Measurements from ENCODE around the gene STX10.

Gene STX10

DNA sequence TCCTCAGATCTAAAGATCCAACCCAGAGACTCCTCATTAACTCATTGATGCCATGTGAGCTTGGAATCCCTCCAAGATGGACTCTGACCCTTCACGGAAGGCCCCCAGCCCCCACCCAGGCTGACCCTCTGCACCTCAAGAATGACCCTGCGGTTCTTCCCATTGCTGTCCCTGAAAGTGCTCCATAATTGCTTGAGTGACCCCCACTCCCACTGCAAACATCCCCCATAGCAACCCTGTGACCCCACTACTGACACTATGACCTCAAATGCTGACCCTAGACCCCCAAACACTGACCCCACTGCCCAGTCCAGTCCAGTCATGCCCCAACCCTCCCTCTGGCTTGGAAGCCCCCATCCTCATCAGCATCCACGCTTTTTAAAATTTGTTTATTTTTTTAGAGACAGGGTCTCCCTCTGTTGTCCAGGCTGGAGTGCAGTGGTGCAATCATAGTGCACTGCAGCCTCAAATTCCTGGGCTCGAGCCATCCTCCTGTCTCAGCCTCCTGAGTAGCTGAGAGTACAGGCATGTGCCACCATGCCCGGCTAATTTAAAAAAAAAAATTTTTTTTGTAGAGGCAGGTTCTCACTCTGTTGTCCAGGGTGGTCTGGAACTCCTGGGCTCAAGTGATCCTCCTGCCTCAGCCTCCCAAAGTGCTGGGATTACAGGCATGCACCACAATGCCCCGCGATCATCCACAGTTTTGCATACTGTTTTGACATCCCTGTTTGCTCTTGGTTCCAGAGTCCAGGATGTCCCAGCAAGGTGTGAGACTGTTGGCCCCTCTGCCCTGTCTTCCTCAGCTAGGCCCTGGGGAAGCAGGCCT, 48.4 kb downstream of the STX10 start:
- DNase-seq, result no peak

DNA sequence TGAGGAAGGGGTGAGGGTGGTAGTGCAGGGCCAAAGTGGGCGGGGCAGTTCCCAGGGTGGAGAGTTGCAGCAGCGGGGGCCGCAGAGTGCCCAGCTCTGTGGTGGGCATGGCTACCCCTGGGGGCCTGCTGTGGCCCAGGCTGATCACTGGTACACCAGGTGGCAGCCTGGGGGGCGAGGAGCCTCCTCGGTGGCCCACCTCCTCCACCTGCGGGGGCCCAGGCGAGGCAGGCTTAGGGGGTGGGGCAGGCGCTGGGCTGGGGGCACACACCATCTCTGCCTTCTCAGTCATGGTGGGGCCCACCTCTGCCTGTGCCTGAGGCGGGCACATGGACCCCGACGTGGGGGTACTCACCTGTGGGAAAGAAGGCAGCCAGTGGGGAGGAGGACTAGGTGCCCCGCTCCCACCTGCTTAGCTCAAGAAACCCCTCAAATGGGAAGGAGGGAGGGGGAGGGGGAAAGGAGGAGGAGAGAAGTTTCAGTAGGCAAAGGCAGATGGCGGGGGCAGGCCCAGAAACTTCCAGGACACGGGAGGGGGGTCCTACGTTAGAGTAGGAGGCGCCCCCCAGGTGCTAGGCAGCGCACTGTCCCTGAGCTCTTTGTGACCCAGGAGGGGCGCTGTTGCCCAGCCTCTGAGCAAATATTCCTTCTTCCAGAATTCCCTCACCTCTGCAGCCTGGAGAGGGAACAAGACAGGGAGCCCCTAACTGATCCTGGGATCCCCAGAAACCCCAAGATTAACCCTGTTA, 49.2 kb downstream of the STX10 start:
- no peak for DNase-seq

DNA sequence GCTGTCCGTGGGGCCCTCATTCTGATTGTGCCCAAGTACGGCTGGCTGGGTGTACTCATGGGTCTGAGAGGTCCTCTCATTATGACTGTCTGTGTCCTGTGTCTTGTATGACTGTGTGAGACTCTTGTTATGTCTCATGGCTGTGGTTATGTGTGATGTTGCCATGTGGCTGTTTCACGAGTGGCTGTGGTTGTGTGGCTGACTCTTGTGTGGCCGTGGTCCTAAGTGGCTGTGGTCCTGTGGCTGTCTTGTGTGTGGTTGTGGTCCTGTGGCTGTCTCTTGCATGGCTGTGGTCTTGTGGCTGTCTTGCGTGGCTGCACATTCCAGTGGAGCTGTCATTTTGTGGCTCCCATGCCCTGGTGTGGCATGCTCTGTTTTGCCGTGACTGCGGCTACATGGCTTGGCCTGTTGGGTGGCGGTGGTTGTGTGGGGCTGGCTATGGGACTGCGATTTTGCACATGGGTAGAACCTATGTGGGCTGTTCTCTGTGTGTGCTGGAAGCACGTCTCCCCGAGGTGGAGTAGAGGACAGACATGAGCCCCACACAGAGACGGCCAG, 50.1 kb downstream of the STX10 start:
- no peak for DNase-seq

GRCh38 chr19:13099073-13099999, 50.8 kb downstream of the STX10 start:
- peak in 6 of 56 donors; percentile 8 to 42 (median 30) for DNase-seq

DNA sequence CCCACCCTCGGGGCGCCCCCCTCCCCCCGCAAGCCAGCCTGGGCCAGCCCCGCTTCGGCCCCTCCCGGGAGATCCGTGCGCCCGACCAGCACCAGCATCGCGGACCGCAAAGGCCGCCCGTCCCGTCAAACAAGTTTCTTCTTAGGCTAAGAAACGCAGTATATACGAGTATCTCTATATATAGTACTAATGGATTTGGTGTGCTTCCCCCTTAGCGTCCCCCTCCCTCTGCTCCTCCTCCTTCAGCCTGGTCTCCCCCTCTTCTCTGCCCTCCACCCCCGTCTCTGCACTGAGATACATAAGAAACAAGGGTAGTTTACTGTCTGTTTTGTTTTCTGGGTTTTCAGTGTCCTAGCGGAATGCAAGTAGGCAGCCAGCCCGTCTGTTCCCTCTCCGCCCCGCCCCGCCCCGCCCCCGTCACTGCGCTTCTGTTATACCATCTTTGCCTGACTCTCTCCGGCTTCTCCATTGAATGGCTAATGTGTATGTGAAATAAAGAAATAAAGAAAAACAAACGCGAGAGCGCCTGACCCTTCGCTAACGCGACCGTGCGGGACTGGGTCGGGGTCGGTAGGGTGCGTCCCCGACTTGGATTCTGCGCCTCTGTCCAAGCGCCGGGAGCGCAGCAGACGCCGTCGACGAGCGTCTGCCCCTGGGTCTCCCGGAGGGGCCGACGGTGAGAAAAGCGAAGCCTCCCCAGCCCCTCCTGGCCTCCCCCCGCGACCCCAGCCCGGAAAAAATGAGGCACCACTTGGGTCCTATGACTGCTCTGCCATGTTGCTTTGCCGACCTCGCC, 51.7 kb downstream of the STX10 start:
- peak in 4 of 56 donors; percentile 18 to 30 (median 20) for DNase-seq

DNA sequence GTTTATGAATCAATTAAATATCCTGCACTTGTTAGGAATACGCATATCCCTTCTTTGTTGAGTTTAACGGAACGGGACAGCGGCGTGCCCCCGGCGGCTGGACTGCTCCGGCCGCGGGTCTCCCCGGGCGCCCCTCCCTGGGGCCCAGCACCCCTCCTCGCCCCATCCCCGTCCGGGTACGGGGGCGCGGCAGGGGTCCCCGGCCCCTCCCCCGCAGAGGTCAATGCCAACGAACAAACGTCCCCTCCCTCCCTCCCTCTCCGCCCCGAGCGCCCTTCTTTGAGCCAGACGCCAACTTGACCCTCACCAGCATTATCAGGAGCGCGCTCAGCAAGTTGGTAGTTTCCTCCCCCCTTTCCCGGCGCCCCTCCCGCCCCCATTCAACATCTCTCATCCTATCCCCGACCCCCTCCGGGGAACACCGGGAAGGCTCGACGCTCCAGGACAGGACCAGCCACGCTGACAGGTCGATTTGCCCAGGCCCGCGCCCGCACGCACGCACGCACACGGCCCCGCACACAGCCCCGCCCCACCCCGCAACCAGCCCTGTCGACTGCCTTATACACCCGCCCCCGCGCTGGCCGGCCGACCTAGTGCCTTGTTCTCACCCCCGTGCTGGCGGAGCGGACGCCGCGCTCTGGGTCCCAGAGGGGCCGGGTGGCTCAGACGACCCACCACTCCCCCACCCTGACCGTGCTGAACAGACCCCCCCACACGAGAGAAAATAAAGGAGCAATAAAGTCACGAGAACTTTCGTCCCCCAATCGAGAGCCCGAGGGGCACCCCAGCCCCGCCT, 52.5 kb downstream of the STX10 start:
- peak in 2 of 56 donors; percentile 30 to 48 for DNase-seq

DNA sequence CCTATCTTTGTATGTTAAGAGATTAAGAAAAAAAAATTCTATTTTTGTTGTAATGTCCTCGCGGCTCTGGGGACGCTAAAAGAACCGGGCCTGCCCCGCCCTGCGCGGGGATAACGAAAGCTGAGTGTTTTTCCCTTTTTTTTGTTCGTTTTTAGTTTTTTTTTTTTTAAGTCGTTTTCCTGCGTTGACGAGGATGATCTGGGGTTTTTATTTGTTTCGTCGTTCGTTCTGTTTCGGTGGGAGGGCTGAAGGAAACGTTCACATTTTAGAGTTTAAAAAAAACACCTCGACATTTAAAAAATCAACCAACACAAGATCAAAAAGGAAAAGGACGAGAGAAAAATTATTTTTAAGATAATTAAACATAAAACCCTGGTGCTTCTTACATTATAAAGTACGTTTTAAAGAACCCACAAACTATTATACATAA, 53.1 kb downstream of the STX10 start:
- DNase-seq, result no peak

DNA sequence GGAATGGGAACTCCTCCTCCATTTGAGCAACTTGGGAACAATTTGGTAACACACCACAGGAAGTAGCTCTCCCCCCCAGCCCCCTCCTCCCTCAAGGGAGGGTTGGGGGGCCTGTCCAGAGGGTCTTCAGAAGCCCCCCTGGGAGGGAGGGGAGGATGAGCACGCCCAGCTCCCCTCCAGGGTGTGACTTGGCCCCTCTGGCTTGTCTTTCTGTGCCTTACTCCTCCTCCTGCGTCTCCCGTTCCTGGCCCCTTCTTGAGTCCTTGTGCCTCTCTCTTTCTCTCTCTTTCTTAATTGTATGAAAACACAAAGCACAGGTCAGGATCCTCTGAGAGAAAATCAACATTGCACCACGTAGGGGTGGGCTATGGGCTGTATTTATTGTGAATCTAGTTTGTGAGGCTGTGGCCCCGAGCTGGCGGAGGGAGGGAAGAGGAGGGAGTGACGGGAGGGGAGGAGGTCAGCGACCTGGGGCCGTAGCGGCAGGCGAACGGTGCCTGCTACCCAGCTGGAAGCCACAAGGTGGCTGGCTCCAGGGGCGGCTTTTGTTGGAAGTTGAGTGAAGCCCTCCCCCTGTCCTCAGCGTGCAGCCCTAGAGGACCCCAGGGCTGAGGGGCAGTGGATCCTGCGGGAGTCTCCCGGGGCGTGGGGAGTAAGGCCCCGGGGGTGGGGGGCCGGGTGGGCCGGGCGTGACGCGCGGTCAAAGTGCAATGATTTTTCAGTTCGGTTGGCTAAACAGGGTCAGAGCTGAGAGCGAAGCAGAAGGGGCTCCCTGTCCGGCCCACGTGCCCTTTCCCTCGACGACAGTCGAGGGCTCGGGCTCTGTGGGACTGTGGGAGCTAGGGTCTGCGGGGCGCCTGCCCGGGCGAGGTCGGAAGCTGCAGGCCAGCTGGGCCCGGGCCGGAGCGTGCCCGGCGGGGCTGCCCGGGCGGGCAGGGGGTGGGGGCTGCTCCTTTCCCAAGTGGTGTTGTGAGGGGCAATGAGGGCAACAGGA, 53.9 kb downstream of the STX10 start:
- DNase-seq, result no peak

DNA sequence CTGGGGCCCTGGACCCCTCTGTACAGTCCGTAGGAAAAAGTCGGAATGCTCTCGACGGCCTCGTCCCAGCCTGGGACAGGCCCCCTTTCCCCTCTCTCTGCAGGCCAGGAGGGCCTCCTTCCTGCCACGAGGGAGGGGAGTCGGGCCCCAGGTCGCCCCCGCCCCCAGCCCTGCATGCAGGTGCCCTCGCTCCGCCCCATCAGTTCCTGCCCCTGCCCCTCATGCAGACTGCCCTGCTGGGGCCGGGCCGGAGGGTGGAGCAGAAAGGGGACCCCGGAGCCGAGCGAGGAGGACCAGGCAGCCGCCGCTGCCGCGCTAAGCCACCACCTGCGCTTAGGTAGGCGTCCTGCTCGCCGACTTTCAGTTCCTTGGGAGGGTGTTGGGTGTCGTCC, 54.8 kb downstream of the STX10 start:
- DNase-seq, result no peak

DNA sequence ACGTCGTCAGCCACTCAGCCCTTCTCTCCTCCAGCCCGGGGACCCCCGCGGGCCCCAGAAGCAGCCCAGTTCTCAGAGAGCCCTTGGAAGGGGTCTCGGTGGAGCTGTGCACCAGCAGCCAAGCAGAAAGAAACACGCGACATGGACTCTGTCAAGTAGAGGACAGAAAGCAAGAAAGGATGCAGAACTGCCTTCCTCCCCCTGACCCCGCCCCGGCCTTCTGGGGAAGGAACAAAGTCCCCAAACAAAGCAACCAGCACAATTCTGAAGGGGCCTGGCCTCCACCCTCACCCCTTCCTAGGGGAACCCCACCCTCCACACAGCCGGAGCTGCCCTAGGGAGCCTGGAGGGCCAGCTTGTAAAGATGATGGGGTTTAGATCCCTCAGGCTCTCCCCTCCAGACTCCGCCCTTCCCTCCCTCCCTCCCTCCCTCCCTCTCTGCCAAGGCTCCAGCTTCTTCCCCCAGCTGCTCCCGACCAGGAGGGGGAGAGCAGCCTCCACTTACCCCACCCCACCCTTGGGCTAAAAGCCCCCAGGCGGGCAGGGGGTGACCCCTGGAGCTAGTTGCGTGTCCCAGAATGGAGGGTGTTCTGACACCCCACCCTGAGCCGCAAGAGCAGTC, 55.3 kb downstream of the STX10 start:
- DNase-seq, result peak in 1 of 56 donors; percentile 38

- peak in 5 of 56 donors; percentile 50 to 71 (median 58) for DNase-seq
These were observed 56.1 kb downstream of the STX10 start for GRCh38 chr19:13094106-13094504.
